ENCODE results near the gene ELF2.
"Not testable (repeated sequence)": the region's sequence is repeated elsewhere in the genome, so short reads cannot be mapped to it uniquely, and the experiment has no call there.

ELF2 gene

GRCh38 chr4:139024686-139025085, 152.3 kb downstream of the ELF2 start:
- H3K4me3 ChIP-seq (ENCODE audit: low read length), result no peak overlapping the region
- DNase-seq (ENCODE audit: low read depth), result no peak
- no peak for TF ChIP-seq CTCF (conservative IDR thresholded peaks at IDR 0.05; ENCODE audit: low read depth, low read length)

- H3K4me3 ChIP-seq (ENCODE audit: low read length), result no peak overlapping the region
- no peak for DNase-seq (ENCODE audit: low read depth)
- no peak for TF ChIP-seq CTCF (conservative IDR thresholded peaks at IDR 0.05; ENCODE audit: low read depth, low read length)
Measured at GRCh38 chr4:139022835-139023234, 154.2 kb downstream of the ELF2 start.

- DNase-seq (ENCODE audit: low read depth); H3K4me3 ChIP-seq (ENCODE audit: low read length): not testable (repeated sequence)
Measured at GRCh38 chr4:139021071-139021470, 155.9 kb downstream of the ELF2 start.

GRCh38 chr4:139020384-139020783, 156.6 kb downstream of the ELF2 start:
- no peak overlapping the region for H3K4me3 ChIP-seq (ENCODE audit: low read length)
- DNase-seq (ENCODE audit: low read depth), result no peak
- TF ChIP-seq CTCF (conservative IDR thresholded peaks at IDR 0.05; ENCODE audit: low read depth, low read length), result no peak

GRCh38 chr4:139018971-139019758, 157.9 kb downstream of the ELF2 start:
- DNase-seq (ENCODE audit: low read depth), result no peak
- no peak overlapping the region for H3K4me3 ChIP-seq (ENCODE audit: low read length)
- no peak for TF ChIP-seq CTCF (conservative IDR thresholded peaks at IDR 0.05; ENCODE audit: low read depth, low read length)

- no peak for DNase-seq (ENCODE audit: low read depth)
- TF ChIP-seq CTCF (conservative IDR thresholded peaks at IDR 0.05; ENCODE audit: low read depth, low read length), result no peak
- H3K4me3 ChIP-seq (ENCODE audit: low read length), result peak overlapping the region; percentile 16
Measured at GRCh38 chr4:139018501-139018900, 158.5 kb downstream of the ELF2 start.

- peak overlapping the region; percentile 19 for H3K4me3 ChIP-seq (ENCODE audit: low read length)
- TF ChIP-seq CTCF (conservative IDR thresholded peaks at IDR 0.05; ENCODE audit: low read depth, low read length), result no peak
- no peak for DNase-seq (ENCODE audit: low read depth)
Measured at GRCh38 chr4:139017861-139018260, 159.2 kb downstream of the ELF2 start.

Measured in retinal pigment epithelial cell (primary cell).